Epithelial cell of proximal tubule (primary cell): ENCODE results near the gene XRCC1. TPM values are rescaled to one million over a fixed set of nuclear protein-coding genes. Genes with fewer than 3 reads are reported as not detected.

Source experiments
- DNase-seq: peaks from one replicate; pipeline ENCODE4 v3.0.0-alpha.2; 2011; ENCODE audit warnings: low read depth
- H3K4me3 ChIP-seq: 2 replicates; pipeline ENCODE4 v1.5.1; 2011; ENCODE audit warnings: low read depth, mild to moderate bottlenecking, low read length
- total RNA-seq: library from RNA; depleted of rRNA; stranded (reverse); fragments of >200 nt; gene quantifications from 2 replicates; pipeline ENCODE4 v1.2.3, GENCODE V29; 2015
- TF ChIP-seq, protein P1 (sequence below): conservative IDR thresholded peaks from 2 replicates; pipeline ENCODE4 v1.5.1; 2012; ENCODE audit warnings: low read depth, mild to moderate bottlenecking, low read length

XRCC1 gene
- total RNA-seq, 1 donor from 2014 or later: 31.4 TPM

DNA sequence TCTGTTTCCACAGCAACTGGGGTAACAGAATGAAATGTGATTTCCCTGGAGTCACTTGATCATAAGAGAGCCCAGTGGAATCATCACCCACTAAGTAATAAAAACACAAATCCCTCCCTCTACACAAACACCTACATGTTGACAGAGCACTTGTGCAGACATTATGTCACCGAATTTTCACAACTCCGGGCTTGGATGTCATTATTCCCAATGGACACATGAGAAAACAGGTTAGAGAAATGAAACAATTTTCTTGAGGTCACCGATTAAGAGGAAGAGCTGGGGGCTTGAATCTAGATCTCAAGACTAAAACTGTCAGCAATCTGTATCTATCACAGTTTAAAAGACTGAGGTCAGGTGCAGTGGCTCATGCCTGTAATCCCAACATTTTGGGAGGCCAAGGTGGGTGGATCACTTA lies 3.1 kb downstream of the XRCC1 start:
- DNase-seq: no peak
- TF ChIP-seq, protein P1, sequence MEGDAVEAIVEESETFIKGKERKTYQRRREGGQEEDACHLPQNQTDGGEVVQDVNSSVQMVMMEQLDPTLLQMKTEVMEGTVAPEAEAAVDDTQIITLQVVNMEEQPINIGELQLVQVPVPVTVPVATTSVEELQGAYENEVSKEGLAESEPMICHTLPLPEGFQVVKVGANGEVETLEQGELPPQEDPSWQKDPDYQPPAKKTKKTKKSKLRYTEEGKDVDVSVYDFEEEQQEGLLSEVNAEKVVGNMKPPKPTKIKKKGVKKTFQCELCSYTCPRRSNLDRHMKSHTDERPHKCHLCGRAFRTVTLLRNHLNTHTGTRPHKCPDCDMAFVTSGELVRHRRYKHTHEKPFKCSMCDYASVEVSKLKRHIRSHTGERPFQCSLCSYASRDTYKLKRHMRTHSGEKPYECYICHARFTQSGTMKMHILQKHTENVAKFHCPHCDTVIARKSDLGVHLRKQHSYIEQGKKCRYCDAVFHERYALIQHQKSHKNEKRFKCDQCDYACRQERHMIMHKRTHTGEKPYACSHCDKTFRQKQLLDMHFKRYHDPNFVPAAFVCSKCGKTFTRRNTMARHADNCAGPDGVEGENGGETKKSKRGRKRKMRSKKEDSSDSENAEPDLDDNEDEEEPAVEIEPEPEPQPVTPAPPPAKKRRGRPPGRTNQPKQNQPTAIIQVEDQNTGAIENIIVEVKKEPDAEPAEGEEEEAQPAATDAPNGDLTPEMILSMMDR: no peak
- H3K4me3 ChIP-seq: no peak overlapping the region

DNA sequence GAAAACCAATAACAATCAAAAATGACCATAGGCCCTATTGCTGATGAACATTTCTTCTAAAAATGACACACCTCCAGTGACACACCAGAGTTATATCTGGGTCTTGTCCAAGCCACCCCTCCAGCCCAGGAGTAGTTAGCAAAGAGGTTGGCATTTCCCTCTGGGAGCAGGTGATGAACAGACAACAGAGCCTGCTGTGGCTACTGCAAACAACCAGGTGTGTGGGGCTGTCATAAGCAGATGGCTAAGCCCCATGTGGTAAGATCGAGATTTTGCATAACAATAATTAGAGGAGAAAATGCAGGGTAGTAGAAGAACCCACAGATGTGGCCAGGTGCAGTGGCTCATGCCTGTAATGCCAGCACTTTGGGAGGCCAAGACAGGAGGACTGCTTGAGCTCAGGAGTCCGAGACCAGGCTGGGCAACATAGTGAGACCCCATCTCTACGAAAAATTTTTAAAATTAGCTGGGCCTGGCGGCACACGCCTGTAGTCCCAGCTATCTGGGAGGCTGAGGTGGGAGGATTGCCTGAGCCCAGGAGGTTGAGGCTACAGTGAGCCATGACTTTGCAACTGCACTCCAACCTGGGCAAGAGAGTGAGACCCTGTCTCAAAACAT lies 5.0 kb downstream of the XRCC1 start:
- no peak for DNase-seq
- TF ChIP-seq, protein P1: no peak
- H3K4me3 ChIP-seq: no peak overlapping the region

DNA sequence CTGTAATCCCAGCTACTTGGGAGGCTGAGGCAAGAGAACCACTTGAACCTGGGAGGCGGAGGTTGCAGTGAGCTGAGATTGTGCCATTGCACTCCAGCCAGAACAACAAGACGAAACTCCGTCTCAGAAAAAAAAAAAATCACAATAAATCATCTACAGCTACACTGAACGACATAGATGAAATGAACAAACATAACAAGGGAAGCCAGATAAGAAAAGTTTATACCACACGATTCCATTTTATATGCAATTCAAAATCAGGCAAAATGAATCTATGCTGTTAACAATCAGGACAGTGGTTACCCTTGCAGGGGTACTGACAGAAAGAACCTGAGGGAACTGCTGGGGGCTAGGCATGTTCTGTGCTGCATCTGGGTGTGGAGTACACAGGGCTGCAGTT lies 5.7 kb downstream of the XRCC1 start:
- TF ChIP-seq, protein P1: no peak
- DNase-seq: no peak

DNA sequence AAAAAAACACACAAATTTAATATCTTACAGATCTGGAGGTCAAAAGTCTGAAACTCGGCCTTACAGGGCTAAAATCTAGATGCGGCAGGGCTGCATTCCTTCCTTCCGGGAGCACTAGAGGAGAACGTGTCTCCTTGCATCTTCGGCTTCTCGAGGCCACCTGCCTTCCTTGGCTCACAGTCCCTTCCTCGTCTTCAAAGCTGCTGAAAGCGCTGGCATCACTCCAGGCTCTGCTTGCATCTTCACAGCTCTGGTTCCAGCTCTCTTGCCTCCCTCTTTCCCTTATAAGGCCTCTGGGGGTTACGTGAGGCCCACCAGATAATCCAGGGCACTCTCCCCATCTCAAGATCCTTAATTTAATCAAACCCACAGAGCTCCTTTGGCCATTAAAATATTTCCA lies 10.5 kb downstream of the XRCC1 start:
- H3K4me3 ChIP-seq: no peak overlapping the region
- TF ChIP-seq, protein P1: no peak
- DNase-seq: no peak

More for the DNA sequence above, 5.7 kb downstream of the XRCC1 start:
- H3K4me3 ChIP-seq: no peak overlapping the region

DNA sequence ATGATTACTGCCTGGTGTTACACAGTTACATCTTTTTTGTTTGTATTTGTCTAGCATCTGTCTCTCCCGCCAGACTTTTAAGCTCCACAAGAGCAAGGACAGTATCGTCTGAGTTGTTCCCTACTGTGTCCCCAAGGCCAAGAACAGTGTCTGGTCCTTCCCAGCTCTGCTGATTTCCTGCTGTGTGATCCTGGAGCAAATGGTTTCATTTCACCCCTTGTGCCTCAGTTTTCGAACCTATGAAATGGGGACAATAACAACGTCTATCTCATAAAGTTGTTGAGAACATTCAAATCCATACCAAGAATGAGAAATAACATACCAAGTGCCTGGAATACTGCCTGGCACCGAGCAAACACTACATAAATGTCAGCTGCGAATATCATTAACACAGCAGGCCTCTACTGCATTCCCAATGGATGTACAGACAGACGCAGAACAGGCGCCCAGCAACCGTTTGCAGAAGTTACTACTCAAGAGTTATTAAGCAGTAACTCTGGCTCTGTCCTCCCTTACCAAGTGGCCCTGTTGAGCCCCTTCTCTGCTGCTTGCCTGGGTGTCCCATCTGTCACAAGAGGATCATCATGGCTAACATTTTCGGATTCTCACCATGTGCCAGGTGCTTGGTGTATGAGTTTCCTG lies 11.4 kb downstream of the XRCC1 start:
- TF ChIP-seq, protein P1: no peak
- DNase-seq: no peak
- H3K4me3 ChIP-seq: no peak overlapping the region

DNA sequence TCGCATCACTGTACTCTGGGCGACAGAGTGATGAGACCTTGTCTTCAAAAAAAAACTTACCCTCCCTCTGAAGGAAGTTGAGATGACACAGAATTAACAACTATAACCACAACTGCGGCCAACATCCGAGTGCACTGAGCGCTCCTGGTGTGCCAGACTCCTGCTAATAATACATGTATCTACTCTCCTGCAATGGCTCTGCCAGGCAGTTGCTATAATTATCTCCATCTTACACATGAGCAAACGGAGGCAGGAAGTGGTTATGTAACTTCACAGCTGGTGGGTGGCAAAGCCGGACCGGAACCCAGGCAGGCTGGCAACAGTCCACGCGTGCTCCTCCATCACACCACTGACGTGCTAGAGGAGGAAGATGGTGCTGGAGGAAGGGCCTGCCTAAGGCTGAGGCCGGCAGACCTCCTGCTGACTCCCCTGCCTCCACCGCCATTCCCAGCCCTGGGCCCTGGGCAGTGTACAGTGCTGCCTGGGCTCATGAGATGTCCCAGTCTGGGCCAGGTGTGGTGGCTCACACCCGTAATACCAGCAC lies 12.6 kb downstream of the XRCC1 start:
- DNase-seq: no peak
- TF ChIP-seq, protein P1: no peak
- H3K4me3 ChIP-seq: no peak overlapping the region
